Hepatocyte (in vitro differentiated cells): Measurements from ENCODE around the gene TSPEAR.

Experiments
- EZH2 ChIP-seq: fragments of 200-600 bp; sonication (generic); IDR thresholded peaks from 2 replicates; pipeline ENCODE4 v1.6.1; 2016; ENCODE audit warnings: antibody characterized with exemption, mild to moderate bottlenecking, borderline replicate concordance
- EZH2phosphoT487 ChIP-seq: fragments of 200-600 bp; sonication (generic); IDR thresholded peaks from one replicate; pipeline ENCODE4 v1.6.1; 2018; ENCODE audit warnings: antibody characterized with exemption, mild to moderate bottlenecking, low read depth, moderate library complexity; ENCODE audit not compliant: unreplicated experiment, severe bottlenecking
- TF ChIP-seq, protein P1 (sequence below): fragments of 200-600 bp; sonication (generic); IDR thresholded peaks from 2 replicates; pipeline ENCODE4 v1.5.1; 2016; ENCODE audit warnings: antibody characterized with exemption, mild to moderate bottlenecking; ENCODE audit not compliant: poor library complexity

DNA sequence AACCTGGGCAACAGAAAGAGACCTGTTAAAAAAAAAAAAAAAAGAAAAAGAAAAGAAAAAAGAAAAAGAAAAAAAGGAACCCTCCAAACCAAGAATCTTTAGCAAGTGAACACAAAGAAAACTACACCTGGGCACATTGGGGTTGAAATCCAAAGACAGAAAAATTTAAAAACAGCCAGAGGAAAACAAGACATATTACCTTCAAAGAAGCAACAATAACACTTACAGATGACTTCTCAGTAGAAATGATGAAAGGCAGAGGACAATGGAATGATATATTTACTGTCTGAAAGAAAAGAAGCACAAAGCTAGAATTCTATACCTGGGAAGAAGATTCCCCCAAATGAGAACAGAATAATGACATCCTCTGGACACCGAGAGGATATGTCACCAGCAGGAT is 168.7 kb downstream of the TSPEAR start:
- TF ChIP-seq, protein P1, sequence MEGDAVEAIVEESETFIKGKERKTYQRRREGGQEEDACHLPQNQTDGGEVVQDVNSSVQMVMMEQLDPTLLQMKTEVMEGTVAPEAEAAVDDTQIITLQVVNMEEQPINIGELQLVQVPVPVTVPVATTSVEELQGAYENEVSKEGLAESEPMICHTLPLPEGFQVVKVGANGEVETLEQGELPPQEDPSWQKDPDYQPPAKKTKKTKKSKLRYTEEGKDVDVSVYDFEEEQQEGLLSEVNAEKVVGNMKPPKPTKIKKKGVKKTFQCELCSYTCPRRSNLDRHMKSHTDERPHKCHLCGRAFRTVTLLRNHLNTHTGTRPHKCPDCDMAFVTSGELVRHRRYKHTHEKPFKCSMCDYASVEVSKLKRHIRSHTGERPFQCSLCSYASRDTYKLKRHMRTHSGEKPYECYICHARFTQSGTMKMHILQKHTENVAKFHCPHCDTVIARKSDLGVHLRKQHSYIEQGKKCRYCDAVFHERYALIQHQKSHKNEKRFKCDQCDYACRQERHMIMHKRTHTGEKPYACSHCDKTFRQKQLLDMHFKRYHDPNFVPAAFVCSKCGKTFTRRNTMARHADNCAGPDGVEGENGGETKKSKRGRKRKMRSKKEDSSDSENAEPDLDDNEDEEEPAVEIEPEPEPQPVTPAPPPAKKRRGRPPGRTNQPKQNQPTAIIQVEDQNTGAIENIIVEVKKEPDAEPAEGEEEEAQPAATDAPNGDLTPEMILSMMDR = no peak
- TF ChIP-seq EZH2 (no peak), EZH2phosphoT487 (no peak)
